Hepatocyte (in vitro differentiated cells): ENCODE data around the gene TM7SF3. TPM values are rescaled to one million over a fixed set of nuclear protein-coding genes. Genes with fewer than 3 reads are reported as not detected.

Experiments used
- DNase-seq: peaks from one replicate; pipeline ENCODE4 v3.0.0-alpha.2; 2016; ENCODE audit warnings: low spot score
- H2AFZ ChIP-seq: fragments of 200-600 bp; sonication (generic); 2 replicates; pipeline ENCODE4 v1.6.0; 2016; ENCODE audit warnings: antibody characterized with exemption, mild to moderate bottlenecking
- H3K27ac ChIP-seq: fragments of 200-600 bp; sonication (generic); 2 replicates; pipeline ENCODE4 v1.5.1; 2016; ENCODE audit warnings: mild to moderate bottlenecking
- H3K27me3 ChIP-seq: fragments of 200-600 bp; sonication (generic); 2 replicates; pipeline ENCODE4 v1.6.1; 2016
- H3K36me3 ChIP-seq: fragments of 200-600 bp; sonication (generic); replicated peaks from 2 replicates; pipeline ENCODE4 v1.5.1; 2016; ENCODE audit warnings: low read depth; ENCODE audit not compliant: insufficient read depth
- H3K4me1 ChIP-seq: fragments of 200-600 bp; sonication (generic); 2 replicates; pipeline ENCODE4 v1.5.1; 2016; ENCODE audit warnings: mild to moderate bottlenecking, moderate library complexity; ENCODE audit not compliant: insufficient read depth
- H3K4me2 ChIP-seq: fragments of 200-600 bp; sonication (generic); 2 replicates; pipeline ENCODE4 v1.6.0; 2016
- H3K4me3 ChIP-seq: fragments of 200-600 bp; sonication (generic); 2 replicates; pipeline ENCODE4 v1.5.1; 2016; ENCODE audit warnings: mild to moderate bottlenecking
- H3K79me2 ChIP-seq: fragments of 200-600 bp; sonication (generic); 2 replicates; pipeline ENCODE4 v1.6.0; 2017; ENCODE audit warnings: mild to moderate bottlenecking
- H3K9me2 ChIP-seq: fragments of 200-600 bp; sonication (generic); replicated peaks from 2 replicates; pipeline ENCODE4 v1.6.0; 2017; ENCODE audit warnings: mild to moderate bottlenecking; ENCODE audit not compliant: insufficient read depth
- H3K9me3 ChIP-seq: fragments of 200-600 bp; sonication (generic); 2 replicates; pipeline ENCODE4 v1.5.1; 2016; ENCODE audit warnings: low read depth, mild to moderate bottlenecking
- H4K20me1 ChIP-seq: fragments of 200-600 bp; sonication (generic); 2 replicates; pipeline ENCODE4 v1.6.0; 2016; ENCODE audit warnings: mild to moderate bottlenecking; ENCODE audit not compliant: insufficient read depth, poor library complexity, severe bottlenecking
- CTCF ChIP-seq: fragments of 200-600 bp; sonication (generic); IDR thresholded peaks from 2 replicates; pipeline ENCODE4 v1.5.1; 2016; ENCODE audit warnings: antibody characterized with exemption, mild to moderate bottlenecking; ENCODE audit not compliant: poor library complexity
- EZH2 ChIP-seq: fragments of 200-600 bp; sonication (generic); IDR thresholded peaks from 2 replicates; pipeline ENCODE4 v1.6.1; 2016; ENCODE audit warnings: antibody characterized with exemption, mild to moderate bottlenecking, borderline replicate concordance
- EZH2phosphoT487 ChIP-seq: fragments of 200-600 bp; sonication (generic); IDR thresholded peaks from one replicate; pipeline ENCODE4 v1.6.1; 2018; ENCODE audit warnings: antibody characterized with exemption, mild to moderate bottlenecking, low read depth, moderate library complexity; ENCODE audit not compliant: unreplicated experiment, severe bottlenecking
- whole genome bisulfite sequencing: methylation state at CpG from one replicate; pipeline ENCODE4 v1.1.6; 2016; ENCODE audit warnings: low lambda C conversion rate; ENCODE audit errors: missing lambda C conversion rate; 5-methylcytosine and 5-hydroxymethylcytosine counted together
- polyA plus RNA-seq: library from polyadenylated mRNA; unstranded; fragments of >200 nt; fragmentation: Nextera tagmentation; extraction: Ambion mirVana; gene quantifications from 2 replicates; pipeline ENCODE4 v1.2.1, GENCODE V29; 2016
- total RNA-seq: library from RNA; depleted of rRNA; stranded (reverse); fragments of >200 nt; gene quantifications from 2 replicates; pipeline ENCODE4 v1.2.3, GENCODE V29; 2014

The TM7SF3 gene
- total RNA-seq (41.2 and 41.5 TPM in 2 replicates), polyA plus RNA-seq (51.2 and 52.1 TPM in 2 replicates)

DNA sequence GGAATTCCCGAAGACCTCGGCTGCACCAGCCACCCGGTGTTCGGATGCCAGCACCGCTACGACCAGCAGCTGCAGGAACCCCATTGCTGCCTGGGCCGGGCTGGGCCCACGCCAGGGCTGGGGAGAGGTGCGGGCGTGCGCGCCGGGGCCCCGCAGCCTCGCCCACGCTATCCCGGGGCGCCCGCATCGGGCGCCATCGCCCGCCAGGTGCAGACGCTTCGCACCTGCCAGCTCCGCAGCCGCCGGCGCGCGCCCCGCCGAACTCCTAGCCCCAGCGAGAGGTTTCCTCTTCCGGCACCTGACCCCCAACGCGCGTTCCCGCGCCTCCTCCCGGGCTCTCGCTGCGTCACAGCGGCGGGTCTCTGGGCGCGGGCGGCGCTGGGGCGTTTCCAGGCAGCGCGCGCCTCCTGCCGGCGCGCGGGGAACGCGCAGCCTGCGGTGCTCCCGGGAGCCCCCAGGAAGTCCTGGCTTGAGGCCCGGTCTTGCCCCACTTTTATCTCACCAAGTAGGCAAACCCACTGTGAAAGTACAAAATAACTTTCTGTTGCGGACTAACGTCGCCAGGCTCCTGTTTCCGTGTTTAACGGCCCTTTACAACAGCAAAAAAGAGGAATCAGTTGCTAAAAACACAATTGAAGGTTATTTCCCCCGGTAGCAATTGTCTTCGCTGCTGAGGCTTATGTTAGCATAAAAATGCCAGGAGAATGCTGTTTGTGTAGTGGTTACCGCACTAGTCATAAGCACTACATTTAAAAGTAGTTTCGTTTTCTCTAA, at the start of gene TM7SF3:
Gene TM7SF3, minus strand, starts transcription at position 300 of the 774 bp plus-strand sequence. Its CDS starts 216 bp downstream, at position 84.
- peak within 1 kb of the TSS; percentile 94 for H2AFZ ChIP-seq
- H3K9me2 ChIP-seq = no peaks in the 10 kb centered on the region
- peak within 1 kb of the TSS; percentile 96 for H3K27ac ChIP-seq
- peak within 1 kb of the TSS; percentile 85 for H3K4me2 ChIP-seq
- H3K36me3 ChIP-seq = no peaks in the 10 kb centered on the region
- TF ChIP-seq CTCF (peak; percentile 91), EZH2phosphoT487 (no peak)
- peaks cover 20% of the 10 kb centered on the region for H3K4me1 ChIP-seq
- 3% methylated on average over 61 of the region's 71 CpGs for WGBS
- H3K9me3 ChIP-seq = no peaks in the 10 kb centered on the region
- no peaks in the 10 kb centered on the region for H4K20me1 ChIP-seq
- H3K79me2 ChIP-seq = peaks cover 40% of the 10 kb centered on the region
- H3K4me3 ChIP-seq = peak within 1 kb of the TSS; percentile 81
- no peaks in the 10 kb centered on the region for H3K27me3 ChIP-seq
- DNase-seq = peak; percentile 97

DNA sequence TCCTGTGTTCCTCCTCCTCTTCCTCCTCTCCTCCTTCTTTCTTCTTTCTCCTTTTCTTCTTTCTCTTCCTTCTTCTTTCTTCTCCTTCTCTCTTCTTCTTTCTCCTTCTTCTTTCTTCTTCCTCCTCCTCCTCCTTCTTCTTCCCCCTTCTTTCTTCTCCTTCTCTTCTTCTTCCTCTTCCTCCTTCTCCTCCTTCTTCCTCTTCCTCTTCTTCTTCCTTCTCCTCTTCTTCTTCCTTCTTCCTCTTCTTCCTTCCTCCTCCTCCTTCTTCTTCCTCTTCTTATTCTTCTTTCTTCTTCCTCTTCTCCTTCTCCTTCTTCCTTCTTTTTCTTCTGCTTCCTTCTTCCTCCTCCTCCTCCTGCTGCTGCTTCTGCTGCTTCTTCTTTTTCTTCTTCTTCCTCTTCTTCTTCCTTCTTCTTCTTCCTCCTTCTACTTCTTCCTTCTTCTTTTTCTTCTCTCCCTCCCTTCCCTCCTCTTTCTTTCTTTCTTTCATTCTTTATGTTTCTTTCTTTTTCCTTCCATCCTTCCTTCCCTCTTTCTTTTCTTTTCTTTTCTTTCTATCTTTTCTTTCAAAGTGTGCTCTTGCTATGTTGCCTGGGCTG, 49.2 kb upstream of the TM7SF3 start:
- Histone ChIP-seq H3K27me3 (no peaks in the 10 kb centered on the region), H3K4me2 (no peak overlapping the region), H3K79me2 (no peaks in the 10 kb centered on the region), H3K36me3 (no peaks in the 10 kb centered on the region), H2AFZ (no peak overlapping the region), H4K20me1 (no peaks in the 10 kb centered on the region), H3K27ac (no peak overlapping the region), H3K4me1 (no peaks in the 10 kb centered on the region), H3K9me2 (no peaks in the 10 kb centered on the region), H3K9me3 (no peaks in the 10 kb centered on the region), H3K4me3 (no peak overlapping the region)
- TF ChIP-seq EZH2phosphoT487 = no peak
- TF ChIP-seq EZH2 = no peak
- TF ChIP-seq CTCF = no peak
- no peak for DNase-seq

DNA sequence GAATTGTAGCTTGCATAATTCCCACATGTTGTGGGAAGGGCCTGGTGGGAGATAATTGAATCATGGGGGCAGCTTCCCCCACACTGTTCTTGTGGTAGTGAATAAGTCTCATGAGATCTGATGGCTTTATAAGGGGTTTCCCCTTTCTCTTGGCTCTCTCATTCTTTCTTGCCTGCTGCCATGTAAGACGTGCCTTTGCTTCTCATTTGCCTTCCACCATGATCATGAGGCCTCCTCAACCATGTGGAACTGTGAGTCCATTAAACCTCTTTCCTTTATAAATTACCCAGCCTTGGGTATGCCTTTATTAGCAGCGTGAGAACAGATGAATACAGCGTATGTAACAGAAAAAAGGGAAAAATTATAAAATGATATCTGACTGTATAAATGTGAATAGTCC, 47.1 kb upstream of the TM7SF3 start:
- Histone ChIP-seq H3K36me3 (no peaks in the 10 kb centered on the region), H3K4me1 (no peaks in the 10 kb centered on the region), H3K9me3 (no peaks in the 10 kb centered on the region), H3K4me2 (no peak overlapping the region), H3K27ac (no peak overlapping the region), H4K20me1 (no peaks in the 10 kb centered on the region), H3K27me3 (no peaks in the 10 kb centered on the region), H3K79me2 (no peaks in the 10 kb centered on the region), H3K4me3 (no peak overlapping the region), H2AFZ (no peak overlapping the region), H3K9me2 (no peaks in the 10 kb centered on the region)
- DNase-seq = no peak
- TF ChIP-seq EZH2 = no peak
- no peak for TF ChIP-seq CTCF
- TF ChIP-seq EZH2phosphoT487 = no peak
- WGBS = 85% methylated on average over 3 of the region's 3 CpGs
